GM12878 (cell line): ENCODE data around the gene STK26.

Experiments
- ATF3 ChIP-seq: IDR thresholded peaks from 2 replicates; pipeline ENCODE4 v1.6.1; 2011; ENCODE audit warnings: low read depth, mild to moderate bottlenecking, low read length, moderate library complexity, borderline replicate concordance; ENCODE audit errors: extremely low read depth
- ATF7 ChIP-seq: fragments of 450-650 bp; IDR thresholded peaks from 2 replicates; pipeline ENCODE4 v1.6.1; 2016; ENCODE audit warnings: low read depth, mild to moderate bottlenecking
- BRCA1 ChIP-seq: IDR thresholded peaks from 2 replicates; pipeline ENCODE4 v1.6.1; 2011; ENCODE audit warnings: low read depth, low read length, improper control_type of control experiment
- CHD2 ChIP-seq: IDR thresholded peaks from 2 replicates; pipeline ENCODE4 v1.6.1; 2011; ENCODE audit warnings: low read depth, low read length, improper control_type of control experiment, borderline replicate concordance
- ESRRA ChIP-seq: IDR thresholded peaks from 2 replicates; pipeline ENCODE4 v1.6.1; 2012; ENCODE audit warnings: mild to moderate bottlenecking, low read length, improper control_type of control experiment
- ETV6 ChIP-seq, 2 experiments: fragments of 450-650 bp in 1 of 2; IDR thresholded peaks in 1 of 2; conservative IDR thresholded peaks in 1 of 2; 2 replicates each; pipeline ENCODE4 v1.6.1; 2014; ENCODE audit warnings: antibody characterized with exemption in 1 of 2, borderline replicate concordance in 1 of 2, low read depth in 1 of 2, mild to moderate bottlenecking in 1 of 2, moderate library complexity in 1 of 2
- KDM1A ChIP-seq: fragments of 200-600 bp; sonication (generic); IDR thresholded peaks from 2 replicates; pipeline ENCODE4 v1.6.1; 2016; ENCODE audit warnings: borderline replicate concordance
- MTA3 ChIP-seq: IDR thresholded peaks from 2 replicates; pipeline ENCODE4 v1.6.1; 2012; ENCODE audit warnings: low read length, inconsistent platforms, borderline replicate concordance
- NFYB ChIP-seq: IDR thresholded peaks from 2 replicates; pipeline ENCODE4 v1.6.1; 2011; ENCODE audit warnings: low read depth, mild to moderate bottlenecking, low read length, improper control_type of control experiment, moderate library complexity; ENCODE audit not compliant: insufficient read depth
- POLR2A ChIP-seq: IDR thresholded peaks from 2 replicates; pipeline ENCODE4 v1.6.1; 2011; ENCODE audit warnings: low read depth, mild to moderate bottlenecking, low read length
- TAF1 ChIP-seq: IDR thresholded peaks from 2 replicates; pipeline ENCODE4 v1.6.1; 2011; ENCODE audit warnings: mild to moderate bottlenecking, low read depth, low read length, borderline replicate concordance
- USF2 ChIP-seq: IDR thresholded peaks from 2 replicates; pipeline ENCODE4 v1.6.1; 2011; ENCODE audit warnings: low read depth, low read length, improper control_type of control experiment, borderline replicate concordance
- TF ChIP-seq, protein P1 (sequence below), 3 experiments: IDR thresholded peaks in 2 of 3; conservative IDR thresholded peaks in 1 of 3; 2 replicates each; pipeline ENCODE4 v1.5.1; 2011; ENCODE audit warnings: low read depth in 3 of 3, low read length in 3 of 3, mild to moderate bottlenecking in 3 of 3, control low read depth in 2 of 3, moderate library complexity in 2 of 3, inconsistent platforms in 1 of 3, mixed read lengths in 1 of 3; ENCODE audit not compliant: control insufficient read depth in 2 of 3, insufficient read depth in 1 of 3; ENCODE audit errors: extremely low read depth in 1 of 3
- TF ChIP-seq, protein P2 (sequence below): IDR thresholded peaks from 2 replicates; pipeline ENCODE4 v1.6.1; 2011; ENCODE audit warnings: borderline replicate concordance, low read depth, mild to moderate bottlenecking, moderate library complexity, mixed read lengths, low read length; ENCODE audit not compliant: insufficient read depth; ENCODE audit errors: extremely low read length

DNA sequence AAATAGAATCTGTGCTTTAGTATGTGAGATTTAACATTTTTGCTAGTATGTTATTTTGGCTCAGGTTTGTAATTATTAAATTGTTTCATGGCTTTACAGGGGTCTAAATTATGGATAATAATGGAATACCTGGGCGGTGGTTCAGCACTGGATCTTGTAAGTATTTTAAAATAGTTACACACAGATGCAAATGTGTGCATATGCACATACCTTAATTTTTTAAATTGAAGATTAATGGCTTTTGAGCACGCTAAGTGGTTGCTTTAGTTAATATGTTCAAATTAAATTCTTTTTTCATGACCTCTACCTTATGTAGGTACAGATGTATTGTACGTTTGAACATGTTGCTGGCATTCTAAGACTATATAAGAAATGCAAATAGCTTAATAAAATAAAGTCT is 40.2 kb downstream of the STK26 start:
- TF ChIP-seq, protein P1, sequence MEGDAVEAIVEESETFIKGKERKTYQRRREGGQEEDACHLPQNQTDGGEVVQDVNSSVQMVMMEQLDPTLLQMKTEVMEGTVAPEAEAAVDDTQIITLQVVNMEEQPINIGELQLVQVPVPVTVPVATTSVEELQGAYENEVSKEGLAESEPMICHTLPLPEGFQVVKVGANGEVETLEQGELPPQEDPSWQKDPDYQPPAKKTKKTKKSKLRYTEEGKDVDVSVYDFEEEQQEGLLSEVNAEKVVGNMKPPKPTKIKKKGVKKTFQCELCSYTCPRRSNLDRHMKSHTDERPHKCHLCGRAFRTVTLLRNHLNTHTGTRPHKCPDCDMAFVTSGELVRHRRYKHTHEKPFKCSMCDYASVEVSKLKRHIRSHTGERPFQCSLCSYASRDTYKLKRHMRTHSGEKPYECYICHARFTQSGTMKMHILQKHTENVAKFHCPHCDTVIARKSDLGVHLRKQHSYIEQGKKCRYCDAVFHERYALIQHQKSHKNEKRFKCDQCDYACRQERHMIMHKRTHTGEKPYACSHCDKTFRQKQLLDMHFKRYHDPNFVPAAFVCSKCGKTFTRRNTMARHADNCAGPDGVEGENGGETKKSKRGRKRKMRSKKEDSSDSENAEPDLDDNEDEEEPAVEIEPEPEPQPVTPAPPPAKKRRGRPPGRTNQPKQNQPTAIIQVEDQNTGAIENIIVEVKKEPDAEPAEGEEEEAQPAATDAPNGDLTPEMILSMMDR (IDR thresholded peaks at IDR 0.05 in 2 of 3, conservative IDR thresholded peaks at IDR 0.05 in 1 of 3; ENCODE audit: control insufficient read depth in 2 of 3, extremely low read depth in 1 of 3, insufficient read depth in 1 of 3, low read depth in 3 of 3, low read length in 3 of 3), result no peak
- TF ChIP-seq NFYB, result no peak
- no peak for TF ChIP-seq TAF1
- no peak for TF ChIP-seq BRCA1
- TF ChIP-seq MTA3, result no peak
- no peak for TF ChIP-seq CHD2
- no peak for TF ChIP-seq ATF3
- TF ChIP-seq ESRRA, result no peak
- no peak for TF ChIP-seq ETV6 (conservative IDR thresholded peaks at IDR 0.05 in 1 of 2, IDR thresholded peaks at IDR 0.05 in 1 of 2; ENCODE audit: borderline replicate concordance in 1 of 2, low read depth in 1 of 2)
- no peak for TF ChIP-seq ATF7
- TF ChIP-seq, protein P2, sequence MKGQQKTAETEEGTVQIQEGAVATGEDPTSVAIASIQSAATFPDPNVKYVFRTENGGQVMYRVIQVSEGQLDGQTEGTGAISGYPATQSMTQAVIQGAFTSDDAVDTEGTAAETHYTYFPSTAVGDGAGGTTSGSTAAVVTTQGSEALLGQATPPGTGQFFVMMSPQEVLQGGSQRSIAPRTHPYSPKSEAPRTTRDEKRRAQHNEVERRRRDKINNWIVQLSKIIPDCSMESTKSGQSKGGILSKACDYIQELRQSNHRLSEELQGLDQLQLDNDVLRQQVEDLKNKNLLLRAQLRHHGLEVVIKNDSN, result no peak
- TF ChIP-seq POLR2A, result no peak
- TF ChIP-seq USF2, result no peak
- no peak for TF ChIP-seq KDM1A
